Stomach (tissue), 4 donors: ENCODE data around the gene ST7L.

ENCODE experiments used
- POLR2A ChIP-seq, 4 donors: fragments of 450-650 bp; IDR thresholded peaks; one replicate each; pipeline ENCODE4 v1.6.1; 2016; ENCODE audit warnings: antibody characterized with exemption in 4 of 4, control low read depth in 2 of 4, mild to moderate bottlenecking in 1 of 4, moderate library complexity in 1 of 4
- POLR2AphosphoS5 ChIP-seq, 3 donors: sonication (generic); formaldehyde crosslinking; IDR thresholded peaks; one replicate each; pipeline ENCODE4 v1.6.1; 2016; ENCODE audit warnings: antibody characterized with exemption in 3 of 3
- TF ChIP-seq, protein P1 (sequence below), 7 experiments: fragments of 450-650 bp in 4 of 7; fragments of 200-600 bp in 3 of 7; sonication (generic) in 3 of 7; IDR thresholded peaks; one replicate each; pipeline ENCODE4 v1.5.1; 2016 to 2019; ENCODE audit warnings: antibody characterized with exemption in 7 of 7, control low read depth in 2 of 7, mild to moderate bottlenecking in 1 of 7

DNA sequence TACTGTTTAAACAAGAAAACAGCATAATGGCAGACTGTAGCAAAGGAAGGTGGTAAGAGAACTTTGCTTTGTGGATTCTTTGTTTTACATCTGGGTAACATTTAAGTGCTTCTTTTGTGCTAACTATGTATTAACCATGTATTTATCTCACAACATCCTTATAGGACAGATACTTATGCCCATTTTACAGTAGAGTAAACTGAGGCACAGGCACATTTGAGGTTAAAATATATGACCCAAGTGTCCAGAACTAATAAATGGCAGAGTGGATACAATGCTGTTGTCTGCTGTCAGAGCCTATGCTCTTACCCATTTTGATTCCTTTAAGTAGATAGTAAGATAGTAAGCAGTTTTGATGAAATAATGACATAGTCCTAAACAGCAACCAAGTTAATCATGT, 7.9 kb upstream of the ST7L start:
- TF ChIP-seq, protein P1, sequence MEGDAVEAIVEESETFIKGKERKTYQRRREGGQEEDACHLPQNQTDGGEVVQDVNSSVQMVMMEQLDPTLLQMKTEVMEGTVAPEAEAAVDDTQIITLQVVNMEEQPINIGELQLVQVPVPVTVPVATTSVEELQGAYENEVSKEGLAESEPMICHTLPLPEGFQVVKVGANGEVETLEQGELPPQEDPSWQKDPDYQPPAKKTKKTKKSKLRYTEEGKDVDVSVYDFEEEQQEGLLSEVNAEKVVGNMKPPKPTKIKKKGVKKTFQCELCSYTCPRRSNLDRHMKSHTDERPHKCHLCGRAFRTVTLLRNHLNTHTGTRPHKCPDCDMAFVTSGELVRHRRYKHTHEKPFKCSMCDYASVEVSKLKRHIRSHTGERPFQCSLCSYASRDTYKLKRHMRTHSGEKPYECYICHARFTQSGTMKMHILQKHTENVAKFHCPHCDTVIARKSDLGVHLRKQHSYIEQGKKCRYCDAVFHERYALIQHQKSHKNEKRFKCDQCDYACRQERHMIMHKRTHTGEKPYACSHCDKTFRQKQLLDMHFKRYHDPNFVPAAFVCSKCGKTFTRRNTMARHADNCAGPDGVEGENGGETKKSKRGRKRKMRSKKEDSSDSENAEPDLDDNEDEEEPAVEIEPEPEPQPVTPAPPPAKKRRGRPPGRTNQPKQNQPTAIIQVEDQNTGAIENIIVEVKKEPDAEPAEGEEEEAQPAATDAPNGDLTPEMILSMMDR (IDR thresholded peaks at IDR 0.05) = no peak
- TF ChIP-seq POLR2A (IDR thresholded peaks at IDR 0.05) = no peak
- TF ChIP-seq POLR2AphosphoS5 (IDR thresholded peaks at IDR 0.05) = no peak
